22Rv1 (cell line): ENCODE results near the gene SLC19A1.

ENCODE experiments used
- H3K27ac ChIP-seq: fragments of 450-650 bp; 2 replicates; pipeline ENCODE4 v1.5.1; 2017
- CTCF ChIP-seq: fragments of 450-650 bp; IDR thresholded peaks from 2 replicates; pipeline ENCODE4 v1.5.1; 2017; ENCODE audit warnings: mild to moderate bottlenecking
- ZFX ChIP-seq: fragments of 450-650 bp; IDR thresholded peaks from 2 replicates; pipeline ENCODE4 v1.6.1; 2017; ENCODE audit warnings: antibody characterized with exemption, borderline replicate concordance

SLC19A1 gene

GRCh38 chr21:45588086-45588825 is 46.0 kb upstream of the SLC19A1 start:
- TF ChIP-seq ZFX (no peak), CTCF (no peak)
- no peak overlapping the region for H3K27ac ChIP-seq

GRCh38 chr21:45586289-45586858 is 44.1 kb upstream of the SLC19A1 start:
- TF ChIP-seq CTCF (no peak), ZFX (no peak)
- H3K27ac ChIP-seq, result no peak overlapping the region

GRCh38 chr21:45584786-45585185 is 42.5 kb upstream of the SLC19A1 start:
- no peak overlapping the region for H3K27ac ChIP-seq
- no peak for TF ChIP-seq ZFX
- no peak for TF ChIP-seq CTCF

GRCh38 chr21:45583831-45584509 is 41.7 kb upstream of the SLC19A1 start:
- no peak overlapping the region for H3K27ac ChIP-seq
- TF ChIP-seq ZFX (no peak), CTCF (no peak)

- TF ChIP-seq CTCF, result no peak
- TF ChIP-seq ZFX, result no peak
- H3K27ac ChIP-seq, result no peak overlapping the region
These were observed 39.9 kb upstream of the SLC19A1 start for GRCh38 chr21:45582128-45582527.

- no peak overlapping the region for H3K27ac ChIP-seq
- TF ChIP-seq CTCF, result no peak
- no peak for TF ChIP-seq ZFX
These were observed 39.1 kb upstream of the SLC19A1 start for GRCh38 chr21:45581322-45581712.
